GM08714 (cell line): ENCODE measurements around the gene FBXL7.

ENCODE experiments used
- H3K4me3 ChIP-seq: fragments of 200-500 bp; sonication (Bioruptor generic); 2 replicates; pipeline ENCODE4 v1.5.1; 2014; ENCODE audit warnings: mild to moderate bottlenecking, low read length, inconsistent platforms
- ZNF274 ChIP-seq: IDR thresholded peaks from 2 replicates; pipeline ENCODE4 v1.6.1; 2012; ENCODE audit warnings: mild to moderate bottlenecking, low read depth, low read length

The FBXL7 gene

GRCh38 chr5:15516486-15516885 lies 16.5 kb downstream of the FBXL7 start:
- H3K4me3 ChIP-seq, result no peak overlapping the region
- no peak for TF ChIP-seq ZNF274

- no peak overlapping the region for H3K4me3 ChIP-seq
- TF ChIP-seq ZNF274, result no peak
Measured at GRCh38 chr5:15518786-15519185, 18.8 kb downstream of the FBXL7 start.

- H3K4me3 ChIP-seq, result no peak overlapping the region
- no peak for TF ChIP-seq ZNF274
Measured at GRCh38 chr5:15520856-15521255, 20.9 kb downstream of the FBXL7 start.

GRCh38 chr5:15521381-15522186 lies 21.6 kb downstream of the FBXL7 start:
- no peak overlapping the region for H3K4me3 ChIP-seq
- no peak for TF ChIP-seq ZNF274

- TF ChIP-seq ZNF274, result no peak
- no peak overlapping the region for H3K4me3 ChIP-seq
Measured at GRCh38 chr5:15522187-15522520, 22.2 kb downstream of the FBXL7 start.

- H3K4me3 ChIP-seq, result no peak overlapping the region
- no peak for TF ChIP-seq ZNF274
Measured at GRCh38 chr5:15524712-15525111, 24.7 kb downstream of the FBXL7 start.

GRCh38 chr5:15525703-15526275 lies 25.8 kb downstream of the FBXL7 start:
- no peak for TF ChIP-seq ZNF274
- no peak overlapping the region for H3K4me3 ChIP-seq

GRCh38 chr5:15526413-15526812 lies 26.4 kb downstream of the FBXL7 start:
- H3K4me3 ChIP-seq, result no peak overlapping the region
- TF ChIP-seq ZNF274, result no peak

GRCh38 chr5:15528476-15528875 lies 28.5 kb downstream of the FBXL7 start:
- no peak for TF ChIP-seq ZNF274
- no peak overlapping the region for H3K4me3 ChIP-seq

GRCh38 chr5:15529013-15529412 lies 29.0 kb downstream of the FBXL7 start:
- TF ChIP-seq ZNF274, result no peak
- no peak overlapping the region for H3K4me3 ChIP-seq

GRCh38 chr5:15529821-15530220 lies 29.8 kb downstream of the FBXL7 start:
- H3K4me3 ChIP-seq, result no peak overlapping the region
- TF ChIP-seq ZNF274, result no peak

GRCh38 chr5:15533129-15533893 lies 33.3 kb downstream of the FBXL7 start:
- no peak overlapping the region for H3K4me3 ChIP-seq
- no peak for TF ChIP-seq ZNF274

- no peak overlapping the region for H3K4me3 ChIP-seq
- no peak for TF ChIP-seq ZNF274
Measured at GRCh38 chr5:15535938-15536337, 36.0 kb downstream of the FBXL7 start.

GRCh38 chr5:15538516-15538915 lies 38.5 kb downstream of the FBXL7 start:
- H3K4me3 ChIP-seq, result no peak overlapping the region
- TF ChIP-seq ZNF274, result no peak

- TF ChIP-seq ZNF274, result no peak
- no peak overlapping the region for H3K4me3 ChIP-seq
Measured at GRCh38 chr5:15539951-15540350, 40.0 kb downstream of the FBXL7 start.

- TF ChIP-seq ZNF274, result no peak
- no peak overlapping the region for H3K4me3 ChIP-seq
Measured at GRCh38 chr5:15544039-15544438, 44.1 kb downstream of the FBXL7 start.
